C1 segment of cervical spinal cord (tissue), 14 donors: ENCODE measurements around the gene MSRB3.
"Not testable (repeated sequence)": the region's sequence is repeated elsewhere in the genome, so short reads cannot be mapped to it uniquely, and the experiment has no call there.

Source experiments
- DNase-seq, 14 donors: peaks; one replicate each; lab custom pipeline; 2025; lab: John Stamatoyannopoulos, UW

MSRB3 gene

DNA sequence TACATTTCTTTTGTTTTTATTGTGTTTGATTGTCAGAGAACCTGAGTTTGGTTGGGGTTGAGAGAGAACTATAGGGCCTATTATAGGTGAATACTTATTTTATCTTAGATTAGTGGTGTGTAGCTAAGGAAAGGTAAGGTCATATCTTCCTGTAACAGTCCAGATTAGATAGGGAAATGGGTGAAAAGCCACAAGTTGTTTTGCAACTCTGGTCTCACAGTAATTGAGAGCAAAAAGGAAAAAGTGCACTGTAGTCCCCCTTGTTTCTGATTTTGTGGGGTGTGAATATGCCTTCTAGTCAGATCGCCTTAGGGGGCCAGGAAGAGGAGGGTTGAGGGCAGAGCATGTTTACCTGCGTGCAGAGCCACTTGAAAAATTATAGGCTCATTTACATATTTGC is 8.9 kb downstream of the MSRB3 start:
- no peak for DNase-seq

DNA sequence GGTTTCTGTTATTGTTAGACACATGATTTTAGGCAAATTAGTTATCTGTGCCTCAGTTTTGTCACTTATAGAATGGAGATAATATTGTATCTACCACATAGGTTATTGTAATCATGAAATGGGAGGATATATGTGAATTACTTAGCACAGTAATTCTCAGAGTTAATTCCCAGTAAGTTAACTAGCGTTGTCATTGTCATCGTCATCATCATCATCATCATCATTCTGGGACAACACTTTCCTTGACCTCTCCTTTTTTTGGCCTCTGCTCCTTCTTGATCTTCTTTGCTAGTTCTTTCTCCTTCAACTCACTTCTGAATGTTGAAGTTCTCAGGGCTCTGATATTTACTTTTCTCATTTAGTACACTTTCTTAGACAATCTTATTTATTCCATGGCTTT is 13.8 kb downstream of the MSRB3 start:
- DNase-seq, result no peak

DNA sequence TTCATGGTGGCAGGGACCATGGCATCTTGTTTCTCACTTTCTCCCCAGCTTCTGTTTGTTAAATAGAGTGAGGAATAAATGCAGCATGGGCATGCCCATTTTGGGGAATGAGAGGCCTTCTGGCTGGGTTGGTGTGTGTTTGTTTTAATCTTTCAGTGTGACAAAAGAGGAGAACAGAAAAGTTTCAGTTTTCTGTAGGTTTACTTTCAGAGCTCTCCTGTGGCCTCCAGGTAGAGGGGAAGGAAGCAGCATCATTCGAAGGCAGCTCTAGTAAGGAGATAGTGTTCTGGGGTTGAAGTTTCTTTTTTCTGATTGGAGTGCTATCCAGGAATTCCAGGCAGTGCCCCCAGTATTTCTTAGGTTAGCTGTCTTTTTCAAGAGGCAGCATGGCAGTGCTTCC is 15.3 kb downstream of the MSRB3 start:
- no peak for DNase-seq

DNA sequence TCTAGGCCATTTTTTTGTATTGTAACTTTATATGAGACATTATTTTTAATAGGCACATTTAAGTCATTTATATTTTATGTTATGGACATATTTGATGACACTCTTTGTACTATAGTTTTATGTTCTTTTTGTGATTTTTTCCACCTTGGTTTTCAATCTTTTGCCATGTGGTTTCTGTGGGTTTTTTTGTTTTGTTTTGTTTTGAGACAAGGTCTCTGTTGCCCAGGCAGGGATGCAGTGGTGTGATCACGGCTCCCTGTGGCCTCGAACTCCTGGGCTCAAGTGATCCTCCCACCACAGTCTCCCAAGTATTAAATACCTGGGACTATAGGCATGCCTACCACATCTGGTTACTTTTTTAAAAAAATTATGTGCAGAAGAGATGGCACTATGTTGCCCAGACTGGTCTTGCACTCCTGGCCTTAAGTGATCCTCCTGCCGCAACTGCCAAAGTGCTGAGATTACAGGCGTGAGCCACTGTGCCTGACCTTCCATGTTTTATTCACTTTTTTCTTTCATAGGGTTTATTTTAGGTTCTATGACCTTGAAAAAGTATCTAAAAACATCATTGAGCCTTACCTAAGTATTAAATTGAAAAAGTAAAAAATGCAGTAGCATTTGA is 16.3 kb downstream of the MSRB3 start:
- DNase-seq, result no peak

DNA sequence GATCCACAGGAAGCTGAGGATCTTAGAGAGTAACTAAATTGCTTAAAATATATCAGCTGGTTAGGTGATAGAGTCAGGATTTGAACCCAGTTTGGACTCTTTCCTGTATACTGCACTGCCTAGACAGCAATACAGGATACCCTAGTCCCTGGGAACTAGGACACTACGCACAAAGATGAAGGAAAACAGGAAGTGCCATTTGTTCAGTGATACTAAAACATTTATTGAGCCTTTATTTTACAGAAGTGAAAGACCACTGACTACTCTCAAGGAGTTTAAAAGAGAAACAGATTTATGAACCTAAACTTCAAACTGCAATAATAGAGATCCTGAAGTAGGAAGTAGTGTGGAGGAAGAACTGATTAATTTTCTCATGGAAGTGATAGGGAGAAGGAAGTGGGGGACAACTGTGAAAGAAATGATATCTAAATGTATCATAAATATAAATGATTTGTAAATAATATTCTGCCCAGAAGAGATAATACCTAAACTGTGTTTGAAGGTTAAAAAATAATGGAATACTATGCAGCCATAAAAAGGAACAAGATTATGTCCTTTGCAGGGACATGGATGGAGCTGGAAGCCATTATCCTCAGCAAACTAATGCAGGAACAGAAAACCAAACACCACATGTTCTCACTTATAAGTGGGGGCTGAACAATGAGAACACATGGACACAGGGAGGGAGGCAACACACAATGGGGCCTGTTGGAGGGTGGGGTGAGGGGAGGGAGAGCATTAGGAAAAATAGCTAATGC is 18.2 kb downstream of the MSRB3 start:
- no peak for DNase-seq

DNA sequence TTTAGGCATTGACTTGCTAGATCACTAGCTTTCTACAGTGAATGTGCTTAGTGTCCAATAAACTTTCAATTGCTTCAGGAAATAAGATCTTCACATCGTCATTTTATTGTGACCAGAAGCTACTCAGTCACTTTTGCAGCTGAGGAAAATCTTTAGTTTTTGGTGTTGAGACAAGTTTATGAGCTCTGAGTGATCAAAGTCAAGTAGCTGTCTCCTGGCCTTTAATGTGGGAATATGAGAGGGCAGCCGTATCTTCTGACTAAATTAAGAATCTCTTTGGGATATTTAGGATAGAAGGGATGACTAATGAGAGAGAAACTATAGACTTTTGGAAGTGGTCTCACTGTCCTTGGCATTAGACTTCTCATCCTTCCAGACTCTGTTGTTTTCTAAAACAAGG is 21.6 kb downstream of the MSRB3 start:
- no peak for DNase-seq

DNA sequence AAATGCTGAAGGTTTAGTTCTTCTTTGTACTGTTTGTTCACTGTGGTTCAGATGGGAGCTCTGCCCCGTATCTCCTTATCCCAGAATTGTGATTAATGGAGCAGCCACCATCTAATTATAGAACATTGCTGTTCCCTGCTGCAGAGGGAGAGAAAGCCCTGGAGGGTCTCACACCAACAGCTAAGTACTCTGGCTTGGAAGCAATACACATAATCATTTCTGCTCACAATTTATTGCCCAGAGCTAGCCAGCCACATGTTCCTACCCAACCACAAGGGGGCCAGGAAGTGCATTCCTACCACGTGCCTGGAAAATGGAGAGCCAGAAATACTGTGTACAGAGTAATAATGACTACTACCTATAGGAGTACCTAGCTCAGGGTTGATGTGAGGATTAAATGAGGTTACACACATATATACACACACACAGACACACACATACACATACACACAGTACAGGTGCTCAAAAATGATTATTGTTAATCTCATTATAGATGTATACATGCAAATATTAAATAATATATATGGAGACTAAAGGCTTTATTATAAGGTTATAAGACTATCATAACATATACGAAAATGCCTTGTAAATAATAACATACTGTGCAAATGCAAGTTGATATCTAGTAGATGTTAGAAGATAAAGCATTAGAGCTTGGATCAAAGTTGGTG is 22.3 kb downstream of the MSRB3 start:
- DNase-seq, result no peak

DNA sequence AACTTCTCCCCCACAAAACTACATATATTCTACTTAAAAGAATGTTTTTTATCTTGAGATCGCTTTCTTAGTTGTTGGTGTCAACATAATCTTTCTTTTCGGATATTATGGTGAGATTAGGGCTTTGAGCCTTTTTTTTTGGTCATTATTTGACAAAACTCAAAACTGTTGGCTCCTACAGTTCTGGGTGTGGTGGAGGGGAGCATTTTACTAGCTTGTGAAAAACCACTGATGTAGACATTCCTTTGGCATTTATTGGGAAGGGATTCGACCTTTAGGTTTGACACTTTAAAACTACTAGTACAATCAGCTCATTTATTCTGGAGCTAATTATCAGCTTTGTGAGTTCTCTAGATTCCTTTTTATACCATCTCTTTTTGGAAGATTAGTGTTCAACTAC is 24.4 kb downstream of the MSRB3 start:
- DNase-seq, result no peak

DNA sequence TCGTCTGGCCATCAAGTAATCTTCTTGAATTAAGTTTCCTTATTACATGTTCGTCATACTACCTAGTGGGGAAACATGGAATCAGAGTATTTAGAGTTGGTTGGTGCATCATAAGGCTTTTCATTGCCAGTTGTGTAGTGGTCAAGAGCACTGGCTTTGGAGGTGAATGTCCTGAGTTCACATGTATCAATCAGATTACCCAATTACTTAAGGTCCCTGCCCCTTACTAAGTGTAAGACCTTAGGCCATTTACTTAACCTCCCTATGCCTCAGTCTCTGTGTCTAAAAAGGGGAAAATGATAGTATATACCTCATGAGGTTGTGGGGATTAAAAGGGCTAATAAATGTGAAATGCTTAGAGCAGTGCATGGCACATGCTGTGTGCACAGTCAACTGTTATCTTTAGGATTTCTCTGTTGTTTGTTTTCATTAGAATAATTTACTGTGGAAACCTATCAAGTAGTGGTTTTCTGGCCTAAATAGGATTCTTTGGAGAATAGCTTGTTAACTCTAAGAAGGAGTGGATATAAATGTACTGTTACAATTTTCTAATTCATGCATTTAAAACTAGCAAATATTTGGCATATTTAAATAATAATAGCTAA is 27.0 kb downstream of the MSRB3 start:
- DNase-seq, result no peak

DNA sequence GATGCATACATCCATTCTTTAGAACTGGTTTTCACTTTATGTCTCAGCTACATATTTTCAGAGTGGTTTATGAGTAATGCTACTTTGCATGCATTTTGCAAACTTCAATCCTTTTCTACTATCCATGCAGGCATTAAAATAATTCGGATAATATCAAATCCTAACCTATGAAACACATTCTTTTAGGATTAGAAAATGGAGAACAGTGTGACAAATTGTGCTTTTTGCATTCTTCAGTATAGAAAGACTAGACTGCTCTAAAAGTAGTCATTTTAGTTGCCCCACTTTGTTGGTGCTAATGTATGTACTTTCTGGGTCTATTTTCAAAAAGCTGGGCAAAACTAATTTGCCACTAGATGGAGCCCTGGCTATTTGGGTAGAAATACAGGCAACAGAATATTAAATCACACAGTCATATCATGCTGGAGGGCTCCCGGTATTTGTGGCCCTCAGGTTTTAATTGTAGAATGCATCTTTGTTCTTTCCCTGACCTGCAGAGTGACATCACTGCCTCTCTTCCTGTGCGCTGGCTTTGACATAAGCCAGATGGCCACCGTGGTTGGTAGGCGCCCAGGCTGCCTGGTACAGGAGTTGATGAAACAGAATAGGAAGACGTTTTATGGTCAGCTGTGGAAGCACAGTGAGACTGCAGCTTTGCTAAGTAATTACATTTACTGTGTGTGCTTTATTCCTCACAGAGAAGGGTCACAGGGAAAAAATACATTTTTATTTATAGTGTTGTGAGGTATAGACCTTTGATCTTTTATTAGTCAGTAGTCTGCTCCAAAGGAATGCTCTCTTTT is 28.1 kb downstream of the MSRB3 start:
- DNase-seq, result peak in 1 of 14 donors; percentile 20

DNA sequence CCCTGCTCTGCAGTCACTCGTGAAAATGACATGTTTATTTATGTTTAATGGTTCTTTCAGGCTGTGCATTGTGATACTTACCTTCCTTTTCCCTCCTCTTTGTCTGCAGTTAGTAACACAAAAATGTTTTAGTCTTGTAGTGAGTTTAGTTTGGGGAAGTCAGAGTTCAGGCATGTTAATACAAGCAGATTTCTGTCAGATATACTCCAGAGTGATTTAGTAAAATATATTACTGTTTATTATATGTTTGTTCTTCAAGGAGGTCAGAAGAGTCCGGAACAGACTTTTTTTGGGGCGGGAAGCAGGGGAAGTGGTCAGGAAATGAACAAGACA is 28.7 kb downstream of the MSRB3 start:
- no peak for DNase-seq

DNA sequence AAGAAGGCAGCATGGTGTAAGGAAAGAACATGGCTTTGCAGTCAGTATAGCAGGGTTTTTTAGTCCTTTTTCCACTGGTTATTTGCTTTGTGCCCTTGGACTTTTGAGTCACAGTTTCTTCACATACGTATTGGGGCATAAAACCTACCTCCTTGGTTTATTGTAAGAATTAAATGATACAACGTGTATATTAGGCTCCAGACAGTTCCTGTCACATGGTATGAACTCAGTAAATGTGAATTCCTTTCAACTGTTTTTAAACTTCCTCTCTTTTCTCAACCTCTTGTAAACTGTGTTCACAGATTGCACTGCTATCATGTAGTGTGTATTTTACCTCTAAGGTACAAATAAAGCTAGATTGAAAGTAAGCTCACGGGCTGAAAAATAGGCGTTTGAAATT is 29.5 kb downstream of the MSRB3 start:
- no peak for DNase-seq

DNA sequence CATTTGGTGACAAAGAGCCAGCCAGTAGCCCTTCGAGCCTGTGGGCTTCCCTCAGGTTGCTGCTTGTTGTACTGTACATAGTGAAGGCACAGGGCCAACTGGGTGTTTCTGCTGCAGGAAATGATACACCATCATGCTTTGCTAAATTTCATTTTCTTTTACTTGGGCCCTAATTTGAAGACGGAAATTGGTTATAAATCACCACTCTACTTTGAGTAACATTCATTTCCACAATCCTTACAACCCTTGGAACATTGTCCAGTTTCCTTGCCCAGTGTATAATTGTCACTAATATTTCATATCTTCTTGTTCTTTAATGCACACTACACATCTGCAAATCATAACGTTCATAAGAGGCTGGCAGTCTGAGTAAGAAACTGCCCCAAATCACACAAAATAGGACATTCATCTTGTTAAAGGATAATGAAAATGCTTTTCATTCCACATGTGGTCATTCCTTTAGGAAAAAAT is 30.2 kb downstream of the MSRB3 start:
- no peak for DNase-seq

DNA sequence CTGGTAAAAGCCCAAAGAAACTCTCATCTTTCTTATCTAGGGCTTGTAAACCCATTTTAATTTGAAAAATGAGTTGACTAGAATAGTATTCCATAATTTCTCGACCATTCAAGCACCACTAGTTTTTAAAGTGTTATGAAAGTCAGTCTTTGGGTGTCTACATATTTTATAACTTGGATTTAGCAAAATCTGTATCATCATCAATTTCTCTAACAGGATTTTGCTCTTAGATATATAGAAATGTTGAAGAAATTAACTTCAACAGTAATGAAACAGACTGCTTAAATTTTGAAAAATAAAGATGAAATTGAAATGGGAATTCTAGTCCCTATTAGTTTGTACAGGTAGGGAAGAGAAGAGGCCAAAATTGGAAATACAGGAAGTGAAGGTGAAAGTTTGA is 32.8 kb downstream of the MSRB3 start:
- DNase-seq, result no peak

DNA sequence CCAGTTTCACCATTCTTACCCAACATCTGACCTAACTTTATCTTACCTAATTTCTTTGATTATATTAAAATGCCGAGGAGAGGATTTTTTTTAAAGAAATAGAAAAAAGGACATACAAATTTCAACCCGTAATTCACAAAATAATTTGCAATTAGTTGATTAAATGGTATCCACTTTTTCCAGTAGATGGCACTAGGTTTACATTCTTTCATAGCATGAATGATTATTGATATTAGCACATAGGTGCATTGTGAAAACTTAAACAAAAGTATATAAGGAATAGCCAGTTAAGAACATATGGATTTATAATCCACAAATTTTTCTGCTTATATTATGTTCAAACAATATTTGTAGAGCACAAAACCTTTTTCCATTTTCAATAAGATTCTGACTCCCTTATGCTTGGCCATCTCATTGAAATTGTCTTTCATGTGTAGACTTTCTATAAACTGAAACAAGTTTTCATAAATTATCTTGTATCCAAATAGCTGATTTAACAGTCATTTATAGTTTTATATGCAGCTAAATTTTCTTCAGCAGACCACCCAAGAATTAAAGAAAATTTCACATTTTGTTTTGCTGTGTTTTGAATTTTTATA is 35.3 kb downstream of the MSRB3 start:
- DNase-seq, result no peak

DNA sequence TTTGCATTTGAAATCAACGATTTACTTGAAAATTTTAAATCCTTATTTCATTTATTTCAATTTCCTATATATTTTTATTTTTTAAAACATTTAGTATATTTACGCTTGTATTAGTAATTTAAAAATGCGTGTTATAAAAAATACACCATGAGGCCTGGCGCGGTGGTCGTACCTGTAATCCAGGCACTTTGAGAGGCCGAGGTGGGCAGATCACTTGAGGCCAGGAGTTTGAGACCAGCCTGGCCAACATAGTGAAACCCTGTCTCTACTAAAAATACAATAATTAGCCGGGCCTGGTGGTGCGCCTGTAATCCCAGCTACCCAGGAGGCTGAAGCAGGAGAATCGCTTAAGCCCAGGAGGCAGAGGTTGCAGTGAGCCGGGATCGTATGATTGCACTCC is 36.8 kb downstream of the MSRB3 start:
- DNase-seq, result not testable (repeated sequence)

DNA sequence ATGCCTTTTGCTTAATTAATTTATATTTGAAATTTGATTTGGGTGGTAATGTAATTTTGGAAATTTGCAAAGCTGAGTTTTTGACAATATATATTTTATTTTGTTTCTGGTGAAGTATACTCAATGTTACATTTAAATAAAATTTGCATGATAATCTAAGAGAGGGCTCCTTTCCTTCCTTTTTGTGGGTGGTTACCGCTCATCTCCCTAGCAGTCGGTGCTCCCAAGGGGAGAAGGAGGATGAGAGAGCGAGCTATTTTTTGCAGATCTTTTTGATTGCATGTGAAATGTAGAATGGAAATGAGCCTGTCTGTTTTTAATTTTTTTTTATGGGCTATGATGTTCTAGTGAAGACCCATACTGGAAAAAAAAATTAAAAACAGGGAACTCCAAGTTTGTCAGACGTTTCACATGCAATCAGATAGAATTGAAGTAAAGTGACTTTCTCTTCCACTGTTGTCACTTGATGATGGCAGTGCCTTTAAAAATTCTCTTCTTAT is 39.8 kb downstream of the MSRB3 start:
- no peak for DNase-seq

DNA sequence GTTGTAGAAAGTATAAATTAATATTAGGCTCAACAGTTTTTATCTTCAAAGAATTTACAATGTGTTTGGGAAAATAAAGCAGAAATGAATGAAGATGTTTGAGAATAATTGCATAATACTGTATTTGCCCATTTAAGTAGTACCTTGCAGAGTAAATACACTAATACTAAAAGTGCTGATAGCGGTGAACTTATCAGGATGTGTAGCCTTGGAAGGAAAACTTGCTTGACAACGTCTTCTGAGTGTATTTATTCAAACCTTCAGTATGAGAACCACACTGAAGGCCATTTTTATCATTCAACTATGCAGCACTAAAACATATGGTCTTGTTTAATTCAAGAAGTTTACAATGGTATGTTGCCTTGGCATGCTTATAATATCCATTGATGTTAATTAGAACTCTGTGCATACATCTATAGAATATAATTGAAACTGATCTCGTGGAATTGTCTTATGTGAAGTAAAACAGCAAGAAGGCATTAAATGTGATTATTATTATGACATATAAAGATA is 41.3 kb downstream of the MSRB3 start:
- DNase-seq, result no peak

DNA sequence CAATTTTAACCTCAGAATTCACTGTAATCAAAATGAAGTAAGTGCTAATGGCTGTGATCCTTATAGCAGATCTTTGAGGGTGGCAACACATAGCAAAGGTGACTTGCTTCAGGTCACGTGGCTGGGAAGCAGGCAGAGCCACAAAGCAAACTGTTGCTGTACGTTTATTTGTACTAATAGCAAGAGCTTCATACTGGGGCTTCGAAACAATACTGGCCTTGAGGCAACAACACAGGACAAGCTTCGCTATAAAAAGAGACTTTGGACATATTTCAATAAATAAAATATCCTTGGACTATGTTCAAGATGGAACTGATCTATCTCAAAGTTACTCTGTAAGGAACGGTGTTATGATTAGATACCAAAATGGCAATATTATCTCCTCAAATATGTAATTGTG is 44.6 kb downstream of the MSRB3 start:
- DNase-seq, result no peak

DNA sequence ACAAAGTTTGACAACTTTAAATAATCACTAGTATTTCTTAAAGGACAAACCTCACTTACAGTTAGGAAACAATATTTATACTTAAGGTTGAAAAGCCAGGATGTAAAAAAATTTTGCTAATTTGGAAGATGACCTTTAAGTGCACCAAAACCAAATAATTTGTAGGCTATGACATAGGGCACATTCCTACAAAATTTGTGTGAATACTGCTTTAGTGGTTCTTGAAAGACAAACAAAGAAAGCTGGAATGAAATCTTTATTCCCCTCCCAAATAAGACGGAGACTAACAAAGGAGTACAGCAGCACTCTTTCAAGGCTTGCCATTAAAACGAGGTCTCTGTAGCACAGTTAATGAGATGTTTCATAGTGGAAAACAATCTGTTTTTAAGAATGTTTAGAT is 45.6 kb downstream of the MSRB3 start:
- no peak for DNase-seq

DNA sequence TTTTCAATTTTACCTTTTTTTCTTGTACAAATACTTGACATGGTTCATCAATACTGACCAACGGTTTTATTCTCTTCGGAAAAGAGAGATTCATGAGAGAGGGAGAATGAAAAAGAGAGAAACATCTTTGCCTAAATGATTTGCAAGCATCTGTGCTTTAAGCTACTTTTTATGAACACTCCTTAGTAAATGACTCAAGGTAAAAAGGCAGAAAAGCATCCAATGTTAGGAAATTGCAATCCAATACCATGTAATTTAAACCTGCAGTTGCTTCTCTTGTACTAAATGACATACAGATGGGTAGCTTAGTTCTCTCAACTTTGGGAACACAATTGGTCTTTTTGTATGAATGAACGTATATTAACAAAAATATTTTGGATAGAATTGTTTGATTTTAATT is 46.1 kb downstream of the MSRB3 start:
- no peak for DNase-seq
